Muscle layer of duodenum (tissue), 2 donors: ENCODE results near the gene ANKRD27.
"Not testable (repeated sequence)": the region's sequence is repeated elsewhere in the genome, so short reads cannot be mapped to it uniquely, and the experiment has no call there.

ENCODE experiments used
- H3K27ac ChIP-seq: one replicate; pipeline ENCODE4 v1.7.0; 2013; ENCODE audit warnings: mild to moderate bottlenecking, low read length
- H3K27me3 ChIP-seq: one replicate; pipeline ENCODE4 v1.7.0; 2013; ENCODE audit warnings: low read depth, mild to moderate bottlenecking, control low read depth, low read length
- H3K36me3 ChIP-seq, 2 donors: one replicate each; pipeline ENCODE4 v1.7.0; 2013; ENCODE audit warnings: low read length in 2 of 2, control low read depth in 1 of 2, mild to moderate bottlenecking in 1 of 2; ENCODE audit not compliant: insufficient read depth in 2 of 2, control insufficient read depth in 1 of 2
- H3K4me1 ChIP-seq, 2 donors: one replicate each; pipeline ENCODE4 v1.7.0; 2013; ENCODE audit warnings: low read length in 2 of 2, mild to moderate bottlenecking in 2 of 2, control low read depth in 1 of 2, moderate library complexity in 1 of 2; ENCODE audit not compliant: insufficient read depth in 2 of 2, control insufficient read depth in 1 of 2
- H3K4me3 ChIP-seq, 2 donors: one replicate each; pipeline ENCODE4 v1.7.0; 2013; ENCODE audit warnings: low read length in 2 of 2, low read depth in 1 of 2, mild to moderate bottlenecking in 1 of 2
- H3K9me3 ChIP-seq, 2 donors: one replicate each; pipeline ENCODE4 v1.7.0; 2013; ENCODE audit warnings: low read length in 2 of 2, control low read depth in 1 of 2, mild to moderate bottlenecking in 1 of 2; ENCODE audit not compliant: control insufficient read depth in 1 of 2
- donor health status: healthy.

The ANKRD27 gene

GRCh38 chr19:32571471-32572075 lies 103.4 kb downstream of the ANKRD27 start:
- H3K27ac ChIP-seq, H3K9me3 ChIP-seq, H3K4me3 ChIP-seq, H3K36me3 ChIP-seq, H3K27me3 ChIP-seq, H3K4me1 ChIP-seq: not testable (repeated sequence)

- no peak overlapping the region for H3K4me3 ChIP-seq
- H3K27ac ChIP-seq: no peak overlapping the region
- peaks cover 7% of the 10 kb centered on the region for H3K27me3 ChIP-seq
- H3K9me3 ChIP-seq: no peaks in the 10 kb centered on the region
- H3K4me1 ChIP-seq: no peaks in the 10 kb centered on the region
- H3K36me3 ChIP-seq: no peaks in the 10 kb centered on the region
Measured at GRCh38 chr19:32570081-32570785, 104.7 kb downstream of the ANKRD27 start.

GRCh38 chr19:32567486-32567885 lies 107.5 kb downstream of the ANKRD27 start:
- Histone ChIP-seq H3K27me3 (peaks cover 7% of the 10 kb centered on the region), H3K9me3 (no peaks in the 10 kb centered on the region), H3K4me1 (no peaks in the 10 kb centered on the region), H3K27ac (no peak overlapping the region), H3K4me3 (no peak overlapping the region), H3K36me3 (no peaks in the 10 kb centered on the region)

GRCh38 chr19:32566246-32566830 lies 108.6 kb downstream of the ANKRD27 start:
- H3K36me3 ChIP-seq: no peaks in the 10 kb centered on the region
- no peaks in the 10 kb centered on the region for H3K9me3 ChIP-seq
- H3K4me3 ChIP-seq: no peak overlapping the region
- no peaks in the 10 kb centered on the region for H3K4me1 ChIP-seq
- H3K27me3 ChIP-seq: peaks cover 7% of the 10 kb centered on the region
- H3K27ac ChIP-seq: no peak overlapping the region

- no peak overlapping the region for H3K4me3 ChIP-seq
- no peaks in the 10 kb centered on the region for H3K9me3 ChIP-seq
- no peaks in the 10 kb centered on the region for H3K4me1 ChIP-seq
- no peaks in the 10 kb centered on the region for H3K36me3 ChIP-seq
- H3K27ac ChIP-seq: no peak overlapping the region
- peaks cover 4% of the 10 kb centered on the region for H3K27me3 ChIP-seq
Measured at GRCh38 chr19:32563761-32564160, 111.2 kb downstream of the ANKRD27 start.

GRCh38 chr19:32558607-32559228 lies 116.3 kb downstream of the ANKRD27 start:
- Histone ChIP-seq H3K27ac (no peak overlapping the region), H3K27me3 (no peaks in the 10 kb centered on the region), H3K36me3 (no peaks in the 10 kb centered on the region), H3K4me1 (no peaks in the 10 kb centered on the region), H3K4me3 (no peak overlapping the region), H3K9me3 (no peaks in the 10 kb centered on the region)

GRCh38 chr19:32555786-32556185 lies 119.2 kb downstream of the ANKRD27 start:
- Histone ChIP-seq H3K27me3 (no peaks in the 10 kb centered on the region), H3K4me1 (no peaks in the 10 kb centered on the region), H3K27ac (no peak overlapping the region)

GRCh38 chr19:32550666-32551065 lies 124.3 kb downstream of the ANKRD27 start:
- no peak overlapping the region for H3K4me3 ChIP-seq
- H3K4me1 ChIP-seq: no peaks in the 10 kb centered on the region
- no peak overlapping the region for H3K27ac ChIP-seq
- H3K27me3 ChIP-seq: no peaks in the 10 kb centered on the region
- no peaks in the 10 kb centered on the region for H3K9me3 ChIP-seq
- H3K36me3 ChIP-seq: no peaks in the 10 kb centered on the region

More at GRCh38 chr19:32555786-32556185, 119.2 kb downstream of the ANKRD27 start:
- no peaks in the 10 kb centered on the region for H3K36me3 ChIP-seq
- H3K9me3 ChIP-seq: no peaks in the 10 kb centered on the region
- no peak overlapping the region for H3K4me3 ChIP-seq
